Lung (tissue), 16 donors: ENCODE data around the gene DEDD. TPM values are rescaled to one million over a fixed set of nuclear protein-coding genes. Genes with fewer than 3 reads are reported as not detected.

Source experiments
- ATAC-seq: fragments of 200-7000 bp; cut with Tn5 transposase; one replicate; pipeline ENCODE4 v1.9.1; 2020; ENCODE audit warnings: moderate number of reproducible peaks; ENCODE audit not compliant: insufficient read depth, low FRiP score
- DNase-seq, 3 donors: peaks; one replicate each; pipeline ENCODE4 v3.0.0-alpha.2; 2013 to 2017
- H3K27ac ChIP-seq, 2 donors: one replicate each; pipeline ENCODE4 v1.5.1; 2013; ENCODE audit warnings: mild to moderate bottlenecking in 2 of 2, moderate library complexity in 2 of 2, control low read depth in 1 of 2, inconsistent platforms in 1 of 2, low read depth in 1 of 2, low read length in 1 of 2
- H3K27me3 ChIP-seq, 3 donors: one replicate each; pipeline ENCODE4 v1.5.1; 2013; ENCODE audit warnings: low read length in 2 of 3; ENCODE audit not compliant: control insufficient read depth in 3 of 3, insufficient read depth in 3 of 3
- H3K36me3 ChIP-seq, 4 donors: one replicate each; pipeline ENCODE4 v1.5.1; 2013; ENCODE audit warnings: low read length in 4 of 4, mild to moderate bottlenecking in 1 of 4, moderate library complexity in 1 of 4; ENCODE audit not compliant: control insufficient read depth in 4 of 4, insufficient read depth in 4 of 4
- H3K4me1 ChIP-seq, 5 donors: one replicate each; pipeline ENCODE4 v1.5.1; 2013; ENCODE audit warnings: low read length in 5 of 5, mild to moderate bottlenecking in 2 of 5, moderate library complexity in 1 of 5; ENCODE audit not compliant: control insufficient read depth in 5 of 5, insufficient read depth in 5 of 5
- H3K4me3 ChIP-seq: one replicate; pipeline ENCODE4 v1.5.1; 2013; ENCODE audit warnings: mild to moderate bottlenecking, control low read depth, moderate library complexity
- H3K9ac ChIP-seq, 2 donors: one replicate each; pipeline ENCODE4 v1.5.1; 2013; ENCODE audit warnings: low read length in 2 of 2, control low read depth in 1 of 2; ENCODE audit not compliant: insufficient read depth in 1 of 2
- H3K9me3 ChIP-seq, 4 donors: one replicate each; pipeline ENCODE4 v1.5.1; 2013; ENCODE audit warnings: low read length in 3 of 4, mild to moderate bottlenecking in 1 of 4, moderate library complexity in 1 of 4; ENCODE audit not compliant: control insufficient read depth in 4 of 4, insufficient read depth in 3 of 4
- WGBS, 2 donors: extraction: QIAGEN DNeasy Blood & Tissue Kit; methylation state at CpG; one replicate each; pipeline ENCODE4 v1.1.7; 2013; 5-methylcytosine and 5-hydroxymethylcytosine counted together
- long read RNA-seq, 5 donors: transcript quantifications; one replicate each; lab custom pipeline, GENCODE V29; 2026
- polyA plus RNA-seq, 2 donors: library from polyadenylated mRNA; stranded (reverse); fragments of 200-250 nt; gene quantifications; one replicate each; pipeline ENCODE4 v1.2.1, GENCODE V29; 2013
- total RNA-seq, 2 donors: library from RNA; depleted of rRNA in 1 of 2; stranded (reverse); fragments of >200 nt in 1 of 2; gene quantifications; one replicate each; pipeline ENCODE4 v1.2.1, GENCODE V29; 2014 to 2021
- TF ChIP-seq, protein P1 (sequence below): IDR thresholded peaks from 2 replicates; pipeline ENCODE4 v1.5.1; 2012; ENCODE audit warnings: mild to moderate bottlenecking; ENCODE audit errors: control extremely low read depth, extremely low read depth
- donor health status: control.
- donor health status: control.
- donor health status: Bipolar disorder and iron deficiency.
- donor health status: healthy.
- donor health status: DM: yes; HTN: yes; CAD: no.

Gene DEDD
- 10 to 100 TPM; 25.0 to 38.8 TPM for total RNA-seq
- 10 to 100 TPM; 19.4 to 36.8 TPM for polyA plus RNA-seq
- long read RNA-seq, donor 1, partial matches to known transcripts = 6 of 13 reads
- long read RNA-seq, donor 1, other reads (novel, unspliced or antisense) = 0 of 13 reads
- long read RNA-seq, donor 2, partial matches to known transcripts = 22 of 23 reads
- long read RNA-seq, donor 2, other reads (novel, unspliced or antisense) = 0 of 23 reads
- long read RNA-seq, donor 3, partial matches to known transcripts = 0 of 4 reads
- long read RNA-seq, donor 3, other reads (novel, unspliced or antisense) = 0 of 4 reads
- long read RNA-seq, donor 4, transcript DEDD-202 (6 exons, 2,345 nt) = major isoform, 5 of 5 reads
- long read RNA-seq, donor 4, partial matches to known transcripts = 0 of 5 reads
- long read RNA-seq, donor 4, other reads (novel, unspliced or antisense) = 0 of 5 reads
- long read RNA-seq, donor 5, transcript DEDD-202 (6 exons, 2,345 nt) = major isoform, 7 of 19 reads
- long read RNA-seq, donor 5, partial matches to known transcripts = 10 of 19 reads
- long read RNA-seq, donor 5, other reads (novel, unspliced or antisense) = 0 of 19 reads

DNA sequence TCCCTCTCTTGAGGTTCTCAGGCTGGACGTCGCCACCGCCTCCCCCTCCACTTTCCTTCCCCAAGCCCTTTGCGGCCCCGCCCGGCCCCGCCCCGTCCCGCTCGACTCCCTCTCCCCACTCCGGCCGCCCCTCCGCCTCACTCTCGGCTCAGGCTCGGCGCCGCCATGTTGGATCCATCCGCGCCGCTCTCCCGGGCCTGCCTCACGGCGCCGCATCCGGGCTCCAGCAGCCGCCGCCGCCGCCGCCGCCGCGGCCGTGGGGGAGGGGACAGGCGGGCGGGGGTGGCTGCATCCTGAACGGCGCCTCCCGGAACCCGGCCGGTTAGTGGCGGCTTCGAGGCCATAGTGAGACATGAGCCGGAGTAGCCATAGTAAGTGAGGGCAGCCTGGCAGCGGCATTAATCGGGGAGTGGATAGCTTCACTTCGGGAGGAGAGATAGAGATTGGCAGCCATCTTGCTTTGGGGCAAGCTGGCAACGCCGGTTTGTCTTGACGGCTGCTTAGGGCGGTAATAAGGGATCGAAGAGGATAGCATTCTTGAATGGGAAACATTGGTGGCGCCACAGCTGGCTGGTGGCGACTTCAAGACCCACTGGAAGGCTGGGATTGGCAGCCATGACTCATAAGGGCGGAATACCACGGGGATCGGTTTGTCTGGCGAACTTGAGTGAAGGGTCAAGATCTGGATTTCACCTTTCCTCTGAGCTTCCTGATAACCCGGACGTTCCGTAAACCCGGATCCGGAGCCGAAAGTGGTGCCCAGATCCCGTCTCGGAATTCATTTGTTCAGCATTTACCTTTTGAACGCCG is at the start of gene DEDD:
Gene DEDD, minus strand, starts transcription at position 258 of the 810 bp plus-strand sequence. CDS start 8,205 bp downstream, outside the sequence.
- peak within 1 kb of the TSS; percentile 67 to 99 for H3K9ac ChIP-seq
- ATAC-seq (peak; percentile 93), DNase-seq (peak; percentile 96 to 98 (median 98))
- H3K27me3 ChIP-seq = no peaks in the 10 kb centered on the region
- peak within 1 kb of the TSS; percentile 93 to 99 for H3K27ac ChIP-seq
- 1% methylated on average over 59 to 68 of the region's 68 CpGs for WGBS, 2 donors
- H3K4me3 ChIP-seq = peak within 1 kb of the TSS; percentile 67
- H3K4me1 ChIP-seq = peaks cover 9 to 29% (median 19%) of the 10 kb centered on the region in 5 donors
- H3K9me3 ChIP-seq = no peaks in the 10 kb centered on the region
- peaks cover 8 to 22% (median 17%) of the 10 kb centered on the region in 4 donors for H3K36me3 ChIP-seq
- TF ChIP-seq, protein P1, sequence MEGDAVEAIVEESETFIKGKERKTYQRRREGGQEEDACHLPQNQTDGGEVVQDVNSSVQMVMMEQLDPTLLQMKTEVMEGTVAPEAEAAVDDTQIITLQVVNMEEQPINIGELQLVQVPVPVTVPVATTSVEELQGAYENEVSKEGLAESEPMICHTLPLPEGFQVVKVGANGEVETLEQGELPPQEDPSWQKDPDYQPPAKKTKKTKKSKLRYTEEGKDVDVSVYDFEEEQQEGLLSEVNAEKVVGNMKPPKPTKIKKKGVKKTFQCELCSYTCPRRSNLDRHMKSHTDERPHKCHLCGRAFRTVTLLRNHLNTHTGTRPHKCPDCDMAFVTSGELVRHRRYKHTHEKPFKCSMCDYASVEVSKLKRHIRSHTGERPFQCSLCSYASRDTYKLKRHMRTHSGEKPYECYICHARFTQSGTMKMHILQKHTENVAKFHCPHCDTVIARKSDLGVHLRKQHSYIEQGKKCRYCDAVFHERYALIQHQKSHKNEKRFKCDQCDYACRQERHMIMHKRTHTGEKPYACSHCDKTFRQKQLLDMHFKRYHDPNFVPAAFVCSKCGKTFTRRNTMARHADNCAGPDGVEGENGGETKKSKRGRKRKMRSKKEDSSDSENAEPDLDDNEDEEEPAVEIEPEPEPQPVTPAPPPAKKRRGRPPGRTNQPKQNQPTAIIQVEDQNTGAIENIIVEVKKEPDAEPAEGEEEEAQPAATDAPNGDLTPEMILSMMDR = no peak

- no peak for DNase-seq
- H3K9me3 ChIP-seq = no peaks in the 10 kb centered on the region
- peaks cover 0 to under 1% (median 0%) of the 10 kb centered on the region in 4 donors for H3K36me3 ChIP-seq
- peaks cover 3 to 11% (median 6%) of the 10 kb centered on the region in 5 donors for H3K4me1 ChIP-seq
- H3K27ac ChIP-seq = no peak overlapping the region
- ATAC-seq = no peak
- no peak overlapping the region for H3K4me3 ChIP-seq
- WGBS, 2 donors = 89 to 100% methylated on average over 1 of the region's 1 CpG
- H3K27me3 ChIP-seq = no peaks in the 10 kb centered on the region
- TF ChIP-seq, protein P1 = no peak
- no peak overlapping the region for H3K9ac ChIP-seq
Observed at GRCh38 chr1:161182214-161182613, 49.7 kb upstream of the DEDD start.

DNA sequence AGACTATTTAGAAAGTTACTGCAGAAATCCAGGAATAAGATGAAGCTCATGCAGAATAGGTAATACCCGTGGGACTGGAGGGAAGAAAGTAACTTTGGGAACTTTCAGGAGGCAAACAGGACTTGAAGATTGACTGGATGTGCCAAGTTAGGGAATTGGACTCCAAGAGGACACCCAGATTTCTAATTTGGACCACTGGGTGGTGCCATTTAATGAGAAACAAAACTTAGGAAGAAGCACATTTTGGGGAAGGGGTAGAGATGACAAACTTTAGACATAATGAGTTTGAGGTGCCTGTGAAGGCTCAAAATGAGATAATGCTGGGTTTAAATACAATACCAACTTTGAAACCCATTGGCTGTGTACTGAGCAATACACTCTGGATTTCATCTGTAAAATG is 48.2 kb upstream of the DEDD start:
- Histone ChIP-seq H3K4me1 (peaks cover 1 to 19% (median 6%) of the 10 kb centered on the region in 5 donors), H3K9ac (no peak overlapping the region), H3K36me3 (peaks cover 0 to 8% (median under 1%) of the 10 kb centered on the region in 4 donors), H3K9me3 (no peaks in the 10 kb centered on the region), H3K27me3 (no peaks in the 10 kb centered on the region), H3K4me3 (no peak overlapping the region), H3K27ac (no peak overlapping the region)
- peak in 1 of 3 donors; percentile 47 for DNase-seq
- TF ChIP-seq, protein P1 = no peak
- 74 to 76% methylated on average over 1 of the region's 1 CpG for WGBS, 2 donors
- no peak for ATAC-seq
